Stimulated activated memory B cell treated with anti-CD40 and anti-IgM and Interleukin-4, amounts not matched to agents 10 μg/mL and 1 μg/mL and 100 μg/mL, for 72 hours (primary cell): ENCODE data around the gene ZNF180.
"Not testable (repeated sequence)": the region's sequence is repeated elsewhere in the genome, so short reads cannot be mapped to it uniquely, and the experiment has no call there.

Source experiments
- ATAC-seq: fragments of 150-1000 bp; cut with Tn5 transposase; 2 replicates; pipeline ENCODE4 v1.10.0; 2021
- H3K27ac Mint-ChIP-seq: one replicate; pipeline ENCODE4 v1.8.0; 2022; ENCODE audit warnings: mild to moderate bottlenecking, mixed read lengths
- H3K27me3 Mint-ChIP-seq: one replicate; pipeline ENCODE4 v1.8.0; 2022; ENCODE audit warnings: mixed read lengths
- H3K36me3 Mint-ChIP-seq: one replicate; pipeline ENCODE4 v1.8.0; 2022; ENCODE audit warnings: mixed read lengths
- H3K4me1 Mint-ChIP-seq: one replicate; pipeline ENCODE4 v1.8.0; 2022; ENCODE audit warnings: mixed read lengths
- H3K4me3 Mint-ChIP-seq: one replicate; pipeline ENCODE4 v1.8.0; 2022; ENCODE audit warnings: mild to moderate bottlenecking, moderate library complexity, mixed read lengths
- H3K9me3 Mint-ChIP-seq: one replicate; pipeline ENCODE4 v1.8.0; 2022; ENCODE audit warnings: mixed read lengths

The ZNF180 gene

DNA sequence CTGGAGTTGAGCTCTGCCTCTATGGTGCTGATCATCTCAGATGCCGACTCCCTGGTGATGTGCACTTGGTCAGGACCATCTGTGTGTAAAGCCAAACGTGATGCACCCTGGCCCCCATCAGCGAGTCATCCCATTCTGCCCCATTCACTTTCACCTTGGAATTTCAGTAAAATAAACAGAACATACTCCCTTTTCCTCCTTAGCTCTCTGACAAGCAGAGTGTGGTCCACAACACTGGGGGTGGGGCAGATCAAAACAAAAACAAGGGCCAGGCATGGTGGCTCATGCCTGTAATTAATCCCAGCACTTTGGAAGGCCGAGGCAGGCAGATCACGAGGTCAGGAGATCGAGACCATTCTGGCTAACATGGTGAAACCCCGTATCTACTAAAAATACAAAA is 16.8 kb upstream of the ZNF180 start:
- no peak for ATAC-seq
- H3K4me3 Mint-ChIP-seq = no peak overlapping the region
- no peak overlapping the region for H3K27ac Mint-ChIP-seq
- H3K36me3 Mint-ChIP-seq = no peaks in the 10 kb centered on the region
- H3K4me1 Mint-ChIP-seq = no peaks in the 10 kb centered on the region
- H3K9me3 Mint-ChIP-seq = peaks cover 5% of the 10 kb centered on the region
- H3K27me3 Mint-ChIP-seq = no peaks in the 10 kb centered on the region

DNA sequence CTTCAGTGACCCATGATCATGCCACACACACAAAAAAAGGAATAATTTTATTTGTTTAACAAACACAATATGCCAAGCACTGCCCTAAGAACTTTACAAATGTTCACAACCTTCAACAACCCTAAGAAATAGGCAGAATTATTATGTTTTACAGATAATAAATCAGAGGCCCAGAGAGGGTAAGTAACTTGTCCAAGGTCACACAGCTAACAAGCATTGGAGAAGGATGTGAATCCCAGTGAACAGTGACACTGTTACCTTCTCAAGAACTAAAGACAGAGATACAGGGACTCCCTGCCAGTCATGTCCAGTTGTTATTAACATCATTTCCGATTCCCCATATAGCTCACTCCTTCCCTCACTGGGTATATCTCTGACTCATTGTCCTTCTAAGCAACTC is 15.6 kb upstream of the ZNF180 start:
- Mint-ChIP-seq H3K9me3 (peaks cover 10% of the 10 kb centered on the region), H3K4me1 (no peaks in the 10 kb centered on the region), H3K27ac (no peak overlapping the region), H3K4me3 (no peak overlapping the region), H3K36me3 (no peaks in the 10 kb centered on the region), H3K27me3 (peaks cover 9% of the 10 kb centered on the region)
- ATAC-seq = no peak

DNA sequence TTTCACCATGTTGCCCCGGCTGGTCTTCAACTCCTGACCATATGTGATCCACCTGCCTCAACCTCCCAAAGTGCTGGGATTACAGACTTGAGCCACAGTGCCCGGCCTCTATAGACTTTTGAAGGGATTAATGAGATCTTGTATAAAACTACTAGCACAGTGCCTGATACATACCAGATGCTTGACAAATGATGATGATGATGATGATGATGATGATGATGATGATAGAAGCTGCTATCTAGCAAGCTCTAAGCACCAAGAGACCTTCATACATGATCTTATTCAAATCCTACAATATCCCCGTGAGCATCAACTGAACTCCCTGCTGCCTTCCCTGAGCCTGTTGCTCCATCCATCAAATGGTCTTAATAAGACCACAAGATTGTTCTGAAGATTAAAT is 14.7 kb upstream of the ZNF180 start:
- Mint-ChIP-seq H3K9me3 (peaks cover 16% of the 10 kb centered on the region), H3K4me1 (no peaks in the 10 kb centered on the region), H3K36me3 (peaks cover under 1% of the 10 kb centered on the region), H3K27ac (no peak overlapping the region), H3K4me3 (no peak overlapping the region), H3K27me3 (peaks cover 18% of the 10 kb centered on the region)
- no peak for ATAC-seq

DNA sequence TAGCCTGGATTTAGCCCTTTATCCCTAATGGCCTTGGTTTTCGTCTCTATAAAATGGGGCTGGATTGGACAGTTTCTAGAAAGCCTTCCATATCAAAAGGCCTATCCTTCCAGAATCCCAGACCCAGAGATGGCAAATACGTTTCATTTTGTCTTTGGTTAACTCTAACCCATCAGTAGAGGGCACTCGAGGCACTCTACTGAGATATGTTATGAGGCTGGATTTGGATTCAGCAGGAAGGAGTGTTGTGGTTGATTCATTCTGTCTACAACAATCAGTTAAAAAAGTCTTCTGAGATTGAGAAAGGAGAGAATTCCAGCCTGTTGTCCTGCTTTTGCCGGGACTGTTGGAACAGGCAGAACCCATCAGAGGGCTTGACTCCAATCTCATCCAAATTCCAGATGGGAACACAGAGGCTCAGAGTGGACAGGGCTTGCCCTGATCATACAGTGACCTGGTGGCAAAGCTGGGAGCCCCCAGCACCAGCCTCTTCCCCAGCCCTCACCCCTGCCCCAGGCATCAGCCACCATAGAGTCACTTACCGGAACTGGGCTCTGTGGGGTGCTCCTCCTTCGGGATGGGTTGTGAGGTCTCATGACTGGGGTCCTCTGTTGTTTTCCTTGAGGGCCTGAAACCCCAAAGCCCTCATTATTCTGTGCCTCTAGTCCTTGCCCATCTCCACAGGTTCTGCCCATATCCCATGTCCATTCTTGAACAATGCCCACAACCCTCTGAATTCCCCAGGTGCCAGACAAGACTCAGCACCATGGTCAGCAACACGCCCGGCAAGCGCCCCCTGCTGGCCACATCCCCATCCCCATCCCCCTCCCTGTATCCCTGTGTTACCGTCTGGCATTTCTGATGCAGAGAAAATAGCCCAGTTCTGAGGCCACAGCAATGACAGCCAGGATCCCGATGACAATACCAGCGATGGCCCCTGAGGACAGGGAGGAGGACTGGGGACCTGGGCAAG is 12.3 kb upstream of the ZNF180 start:
- Mint-ChIP-seq H3K36me3 (peaks cover 15% of the 10 kb centered on the region), H3K27ac (no peak overlapping the region), H3K27me3 (peaks cover 40% of the 10 kb centered on the region), H3K4me3 (no peak overlapping the region), H3K9me3 (peaks cover 32% of the 10 kb centered on the region), H3K4me1 (no peaks in the 10 kb centered on the region)
- no peak for ATAC-seq

DNA sequence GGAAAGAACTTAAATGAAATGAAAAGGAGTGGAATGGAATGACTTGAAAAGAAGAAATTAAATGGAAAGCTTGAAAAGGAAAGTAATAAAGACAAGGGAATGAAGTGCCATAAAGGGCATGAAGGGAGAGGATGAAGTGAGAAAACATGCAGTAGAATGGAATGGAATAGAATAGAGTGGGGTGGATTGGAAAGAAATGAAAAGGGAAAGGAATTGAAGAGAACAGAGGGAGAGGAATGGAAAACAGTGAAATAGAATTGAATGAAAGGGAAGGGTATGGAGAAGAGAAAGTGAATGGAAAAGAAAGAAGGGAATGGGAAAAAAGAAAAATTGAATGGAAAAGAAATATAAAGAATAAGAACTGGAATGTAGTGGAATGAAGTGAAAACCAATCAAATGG is 9.2 kb upstream of the ZNF180 start:
- Mint-ChIP-seq H3K27me3 (peaks cover 61% of the 10 kb centered on the region), H3K4me3 (no peak overlapping the region), H3K36me3 (peaks cover 22% of the 10 kb centered on the region), H3K4me1 (no peaks in the 10 kb centered on the region), H3K9me3 (peaks cover 39% of the 10 kb centered on the region), H3K27ac (no peak overlapping the region)
- no peak for ATAC-seq

DNA sequence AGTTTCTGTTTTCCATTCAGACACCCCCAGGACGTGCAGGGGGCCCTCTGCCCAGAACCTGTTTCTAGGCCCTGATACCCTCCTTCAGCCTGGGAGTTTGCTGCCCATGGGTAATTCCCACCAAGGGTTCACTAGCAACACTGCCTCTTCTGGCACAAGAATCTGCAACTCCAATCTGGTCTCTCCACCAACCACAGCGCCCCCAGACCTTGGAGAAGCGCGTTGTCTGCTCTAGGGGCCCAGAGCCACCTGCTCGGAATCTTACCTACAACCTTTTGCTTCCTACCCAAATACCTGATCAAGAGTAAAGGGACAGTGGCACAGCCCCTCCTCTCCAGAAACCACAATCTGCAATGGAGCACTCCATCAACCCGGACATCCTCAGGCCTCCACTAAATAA is 763 bp downstream of the ZNF180 start:
- Mint-ChIP-seq H3K9me3 (peaks cover 35% of the 10 kb centered on the region), H3K27ac (peak overlapping the region; percentile 87), H3K4me3 (peak overlapping the region; percentile 92), H3K4me1 (peaks cover 45% of the 10 kb centered on the region), H3K36me3 (peaks cover 56% of the 10 kb centered on the region), H3K27me3 (no peaks in the 10 kb centered on the region)
- no peak for ATAC-seq

DNA sequence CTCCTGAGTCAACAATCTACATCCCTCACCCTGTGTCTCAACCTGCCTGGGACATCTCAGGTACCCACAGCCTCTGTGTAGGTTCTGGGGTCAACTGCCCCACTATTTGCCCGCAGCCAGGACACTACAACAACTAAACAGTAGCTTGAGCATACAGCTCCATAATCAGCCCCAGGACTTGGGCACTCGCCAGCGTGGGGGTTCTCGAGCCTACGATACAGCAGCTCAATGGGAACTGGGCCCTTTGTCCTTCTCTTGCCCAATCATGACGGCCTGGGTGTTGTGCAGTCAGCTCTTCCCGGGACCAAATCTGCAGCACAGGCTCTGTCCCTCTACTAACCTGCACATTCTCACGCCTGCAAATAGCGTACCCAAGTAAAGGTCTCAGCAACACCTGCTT is 1.3 kb downstream of the ZNF180 start:
- ATAC-seq = no peak
- Mint-ChIP-seq H3K9me3 (peaks cover 35% of the 10 kb centered on the region), H3K4me1 (peaks cover 45% of the 10 kb centered on the region), H3K4me3 (peak overlapping the region; percentile 92), H3K27ac (no peak overlapping the region), H3K27me3 (no peaks in the 10 kb centered on the region), H3K36me3 (peaks cover 62% of the 10 kb centered on the region)

DNA sequence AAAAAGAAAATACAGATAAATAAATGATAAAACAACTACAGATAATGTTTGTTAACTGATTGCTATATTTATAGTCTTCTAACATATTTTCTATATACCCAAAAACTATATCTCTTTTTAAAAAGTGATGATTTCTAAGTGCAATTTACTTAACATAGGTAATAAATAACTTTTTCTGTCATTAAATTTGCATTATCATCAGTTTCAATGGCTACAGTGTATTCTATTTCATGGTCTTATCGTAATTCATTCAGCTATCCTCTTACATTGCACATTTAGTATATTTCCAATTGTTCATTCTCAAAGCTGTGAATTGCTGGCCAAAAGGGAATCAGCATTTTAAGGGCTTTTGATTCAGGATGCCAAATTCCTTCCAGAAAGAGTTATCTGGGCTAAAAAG is 3.6 kb downstream of the ZNF180 start:
- H3K9me3 Mint-ChIP-seq = peaks cover 42% of the 10 kb centered on the region
- ATAC-seq = no peak
- H3K4me1 Mint-ChIP-seq = peaks cover 45% of the 10 kb centered on the region
- no peak overlapping the region for H3K27ac Mint-ChIP-seq
- peaks cover 85% of the 10 kb centered on the region for H3K36me3 Mint-ChIP-seq
- H3K4me3 Mint-ChIP-seq = no peak overlapping the region
- no peaks in the 10 kb centered on the region for H3K27me3 Mint-ChIP-seq

DNA sequence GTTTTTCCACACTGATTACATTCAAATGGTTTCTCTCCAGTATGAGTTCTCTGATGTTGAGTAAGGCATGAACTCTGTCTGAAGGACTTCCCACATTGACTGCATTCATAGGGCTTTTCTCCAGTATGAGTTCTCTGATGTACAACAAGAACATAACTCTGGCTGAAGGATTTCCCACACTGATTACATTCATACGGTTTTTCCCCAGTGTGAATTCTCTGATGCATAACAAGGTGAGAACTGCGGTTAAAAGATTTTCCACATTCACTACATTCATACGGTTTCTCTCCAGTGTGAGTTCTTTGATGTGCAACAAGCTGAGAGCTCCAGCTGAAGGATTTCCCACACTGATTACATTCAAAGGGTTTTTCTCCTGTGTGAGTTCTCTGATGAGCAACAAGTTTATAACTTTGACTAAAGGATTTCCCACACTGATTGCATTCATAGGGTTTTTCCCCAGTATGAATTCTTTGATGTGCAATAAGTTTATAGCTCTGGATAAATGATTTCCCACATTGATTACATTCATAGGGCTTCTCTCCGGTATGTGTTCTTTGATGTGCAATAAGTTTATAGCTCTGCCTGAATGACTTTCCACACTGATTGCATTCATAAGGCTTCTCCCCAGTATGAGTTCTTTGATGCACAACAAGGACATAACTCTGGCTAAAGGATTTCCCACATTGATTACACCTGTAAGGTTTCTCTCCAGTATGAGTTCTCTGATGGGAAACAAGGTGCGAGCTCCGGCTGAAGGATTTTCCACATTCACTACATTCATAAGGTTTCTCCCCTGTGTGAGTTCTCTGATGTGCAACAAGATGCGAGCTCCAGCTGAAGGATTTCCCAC is 23.5 kb downstream of the ZNF180 start:
- no peak for ATAC-seq
- Mint-ChIP-seq H3K36me3 (peaks cover 84% of the 10 kb centered on the region), H3K27ac (no peak overlapping the region), H3K4me3 (no peak overlapping the region), H3K27me3 (no peaks in the 10 kb centered on the region), H3K4me1 (no peaks in the 10 kb centered on the region), H3K9me3 (peaks cover 36% of the 10 kb centered on the region)

DNA sequence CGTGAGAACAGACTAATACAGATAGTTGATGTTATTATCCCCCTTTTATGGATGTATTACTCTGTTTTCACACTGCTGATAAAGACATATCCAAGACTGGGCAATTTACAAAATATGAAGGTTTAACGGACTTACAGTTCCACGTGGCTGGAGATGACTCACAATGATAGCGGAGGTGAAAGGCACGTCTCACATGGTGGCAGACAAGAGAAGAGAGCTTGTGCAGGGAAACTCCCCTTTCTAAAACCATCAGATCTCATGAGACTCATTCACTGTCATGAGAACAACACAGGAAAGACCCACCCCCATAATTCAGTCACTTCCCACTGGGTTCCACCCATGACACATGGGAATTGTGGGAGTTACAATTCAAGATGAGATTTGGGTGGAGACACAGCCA is 31.6 kb downstream of the ZNF180 start:
- not testable (repeated sequence) for H3K27ac Mint-ChIP-seq, ATAC-seq, H3K4me3 Mint-ChIP-seq, H3K4me1 Mint-ChIP-seq, H3K27me3 Mint-ChIP-seq
- Mint-ChIP-seq H3K36me3 (peaks cover 46% of the 10 kb centered on the region), H3K9me3 (peaks cover 41% of the 10 kb centered on the region)

DNA sequence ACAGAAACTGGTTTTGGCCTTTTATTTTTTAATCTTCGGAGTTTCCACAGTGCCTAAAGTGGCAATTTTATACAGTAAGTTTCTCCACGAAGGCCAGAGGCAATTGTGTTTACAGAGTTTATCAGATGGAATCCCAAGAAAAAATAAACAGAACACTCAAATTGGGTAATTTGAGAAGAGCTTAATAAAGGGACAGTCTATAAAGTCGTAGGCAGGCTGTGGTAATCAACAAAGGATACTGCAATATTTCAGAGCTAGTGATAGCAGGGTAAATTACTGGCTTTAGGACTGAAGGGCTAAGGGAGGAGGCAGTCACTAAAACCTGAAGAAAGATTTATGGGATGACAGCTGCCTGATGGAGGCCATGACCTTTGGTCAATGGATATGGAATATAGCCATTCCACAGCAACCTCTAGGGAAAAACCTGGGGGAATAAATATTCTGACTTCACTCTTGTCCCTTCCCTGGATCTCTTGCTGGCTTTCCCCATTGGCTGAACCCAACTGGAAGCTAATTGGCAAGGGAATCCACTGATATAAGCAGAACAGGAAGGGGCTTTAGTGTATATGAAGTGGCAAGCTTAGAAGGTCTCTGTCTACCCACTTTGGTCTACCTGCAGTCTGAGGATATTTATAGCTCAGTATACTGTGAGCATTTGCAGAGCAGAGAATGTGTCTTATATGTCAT is 37.6 kb downstream of the ZNF180 start:
- peaks cover 32% of the 10 kb centered on the region for H3K9me3 Mint-ChIP-seq
- not testable (repeated sequence) for H3K4me1 Mint-ChIP-seq, ATAC-seq, H3K27me3 Mint-ChIP-seq, H3K4me3 Mint-ChIP-seq, H3K27ac Mint-ChIP-seq
- peaks cover 14% of the 10 kb centered on the region for H3K36me3 Mint-ChIP-seq

DNA sequence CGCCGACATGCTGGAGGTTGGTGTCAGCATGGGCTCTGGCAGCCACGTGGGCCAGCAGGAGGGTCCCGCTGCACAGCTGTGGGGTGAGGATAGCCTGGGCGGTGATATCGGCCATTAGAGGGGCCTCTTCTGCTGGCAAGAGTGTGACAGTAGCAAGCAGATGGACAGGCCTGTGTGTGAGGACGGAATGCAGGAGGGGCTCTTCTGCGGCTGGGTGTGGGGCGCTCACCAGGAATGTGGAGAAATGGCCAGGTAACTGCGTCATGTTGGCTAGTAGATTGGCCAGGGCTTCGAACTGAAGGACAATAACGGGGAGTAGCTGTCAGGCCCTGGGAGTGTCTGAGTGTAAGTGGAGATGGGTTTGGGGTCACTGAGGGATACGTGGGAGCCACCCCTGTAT is 44.3 kb downstream of the ZNF180 start:
- H3K36me3 Mint-ChIP-seq = peaks cover 33% of the 10 kb centered on the region
- peaks cover 36% of the 10 kb centered on the region for H3K27me3 Mint-ChIP-seq
- ATAC-seq, H3K27ac Mint-ChIP-seq, H3K4me1 Mint-ChIP-seq, H3K4me3 Mint-ChIP-seq: not testable (repeated sequence)
- H3K9me3 Mint-ChIP-seq = peaks cover 46% of the 10 kb centered on the region

DNA sequence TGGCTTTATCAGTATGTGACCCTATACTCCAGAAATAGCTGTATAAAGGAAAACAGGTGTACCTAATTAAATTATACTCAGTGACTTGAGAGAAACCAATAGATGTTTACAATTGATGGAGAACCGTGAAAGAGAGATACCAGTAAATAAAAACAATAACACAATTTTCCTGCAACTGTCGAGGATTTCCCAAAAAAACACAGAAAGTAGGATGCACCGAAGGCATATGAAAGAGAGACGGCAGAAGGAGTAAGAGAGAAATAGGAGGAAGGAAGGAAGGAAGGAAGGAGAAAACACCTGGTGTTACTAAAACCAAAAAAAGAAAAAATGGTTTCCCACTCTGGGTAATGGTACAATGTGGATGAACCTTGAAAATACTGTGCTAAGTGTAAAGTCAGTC is 45.2 kb downstream of the ZNF180 start:
- ATAC-seq = no peak
- H3K27me3 Mint-ChIP-seq = peaks cover 37% of the 10 kb centered on the region
- H3K27ac Mint-ChIP-seq = no peak overlapping the region
- peaks cover 48% of the 10 kb centered on the region for H3K9me3 Mint-ChIP-seq
- H3K4me3 Mint-ChIP-seq = no peak overlapping the region
- peaks cover 37% of the 10 kb centered on the region for H3K36me3 Mint-ChIP-seq
- no peaks in the 10 kb centered on the region for H3K4me1 Mint-ChIP-seq

DNA sequence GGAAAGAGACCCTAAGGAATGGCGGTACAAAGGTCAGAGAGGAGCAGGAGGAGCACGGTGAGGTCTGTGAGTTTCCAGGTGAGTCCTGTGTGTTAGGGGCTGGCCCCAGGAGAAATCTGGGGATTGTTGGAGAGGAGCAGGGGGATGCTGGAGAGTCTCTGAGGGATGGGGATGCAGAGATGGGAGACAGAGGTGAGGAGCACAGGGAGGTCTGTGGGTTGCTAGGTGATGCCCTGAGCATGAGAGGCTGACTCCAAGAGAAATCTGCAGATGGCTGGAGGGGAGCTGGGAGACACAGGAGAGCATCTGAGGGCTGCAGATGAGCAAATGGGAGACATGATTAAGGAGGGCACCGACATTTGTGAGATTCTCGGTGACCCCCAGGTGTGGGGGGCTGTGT is 48.0 kb downstream of the ZNF180 start:
- Mint-ChIP-seq H3K4me3 (no peak overlapping the region), H3K9me3 (peaks cover 47% of the 10 kb centered on the region), H3K27ac (no peak overlapping the region), H3K36me3 (peaks cover 49% of the 10 kb centered on the region), H3K27me3 (peaks cover 37% of the 10 kb centered on the region), H3K4me1 (peaks cover 6% of the 10 kb centered on the region)
- no peak for ATAC-seq

DNA sequence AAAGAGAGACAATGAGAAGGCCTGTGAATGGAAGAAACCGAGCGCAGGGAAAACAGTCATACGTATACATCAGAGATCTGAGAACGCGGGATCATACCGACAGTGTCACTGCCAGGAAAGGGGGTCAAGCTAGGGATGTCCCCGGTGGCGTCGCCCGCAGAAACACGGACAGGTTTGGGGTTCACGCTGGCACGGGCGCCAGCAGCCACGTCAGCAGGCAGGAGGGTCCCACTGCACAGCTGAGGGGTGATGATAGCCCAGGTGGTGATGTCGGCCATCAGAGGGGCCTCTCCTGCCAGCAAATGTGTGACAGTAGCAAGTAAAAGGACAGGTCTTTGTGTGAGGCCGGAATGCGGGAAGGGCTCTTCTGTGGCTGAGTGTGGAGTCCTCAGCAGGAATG is 48.6 kb downstream of the ZNF180 start:
- ATAC-seq = no peak
- peaks cover 51% of the 10 kb centered on the region for H3K36me3 Mint-ChIP-seq
- H3K27ac Mint-ChIP-seq = no peak overlapping the region
- H3K27me3 Mint-ChIP-seq = peaks cover 37% of the 10 kb centered on the region
- peaks cover 6% of the 10 kb centered on the region for H3K4me1 Mint-ChIP-seq
- no peak overlapping the region for H3K4me3 Mint-ChIP-seq
- H3K9me3 Mint-ChIP-seq = peaks cover 48% of the 10 kb centered on the region
